Neuron (in vitro differentiated cells): ENCODE data around the gene ITGAV.

Source experiments
- H2AFZ ChIP-seq: one replicate; pipeline ENCODE4 v1.6.1; 2013; ENCODE audit warnings: low read depth, mild to moderate bottlenecking, inconsistent platforms, low read length, moderate library complexity
- H3K27me3 ChIP-seq: one replicate; pipeline ENCODE4 v1.6.1; 2013; ENCODE audit warnings: low read length; ENCODE audit not compliant: insufficient read depth
- H3K36me3 ChIP-seq: one replicate; pipeline ENCODE4 v1.6.1; 2013; ENCODE audit warnings: low read length; ENCODE audit not compliant: insufficient read depth
- H3K4me1 ChIP-seq: one replicate; pipeline ENCODE4 v1.6.1; 2013; ENCODE audit warnings: low read length; ENCODE audit not compliant: insufficient read depth
- H3K4me3 ChIP-seq: 2 replicates; pipeline ENCODE4 v1.5.1; 2013; ENCODE audit warnings: mild to moderate bottlenecking, low read length, moderate library complexity
- H3K9me3 ChIP-seq: one replicate; pipeline ENCODE4 v1.6.1; 2013; ENCODE audit warnings: low read length

Gene ITGAV

GRCh38 chr2:186588421-186588820 lies 1.4 kb upstream of the ITGAV start:
- H3K4me3 ChIP-seq = no peak overlapping the region
- no peaks in the 10 kb centered on the region for H3K9me3 ChIP-seq
- peaks cover 13% of the 10 kb centered on the region for H3K4me1 ChIP-seq
- no peak overlapping the region for H2AFZ ChIP-seq
- no peaks in the 10 kb centered on the region for H3K27me3 ChIP-seq
- H3K36me3 ChIP-seq = no peaks in the 10 kb centered on the region

GRCh38 chr2:186588940-186589611 lies 780 bp upstream of the ITGAV start:
- Histone ChIP-seq H3K36me3 (no peaks in the 10 kb centered on the region), H3K9me3 (no peaks in the 10 kb centered on the region), H3K4me3 (peak overlapping the region; percentile 84), H3K27me3 (no peaks in the 10 kb centered on the region), H3K4me1 (peaks cover 9% of the 10 kb centered on the region), H2AFZ (peak overlapping the region; percentile 98)

GRCh38 chr2:186590350-186590758 lies 498 bp downstream of the ITGAV start:
- H3K36me3 ChIP-seq = no peaks in the 10 kb centered on the region
- peaks cover 10% of the 10 kb centered on the region for H3K4me1 ChIP-seq
- H2AFZ ChIP-seq = peak overlapping the region; percentile 98
- peak overlapping the region; percentile 84 for H3K4me3 ChIP-seq
- no peaks in the 10 kb centered on the region for H3K9me3 ChIP-seq
- no peaks in the 10 kb centered on the region for H3K27me3 ChIP-seq

- Histone ChIP-seq H3K9me3 (no peaks in the 10 kb centered on the region), H3K36me3 (no peaks in the 10 kb centered on the region), H2AFZ (peak overlapping the region; percentile 98), H3K4me3 (peak overlapping the region; percentile 84), H3K4me1 (peaks cover 10% of the 10 kb centered on the region), H3K27me3 (no peaks in the 10 kb centered on the region)
Observed at GRCh38 chr2:186590759-186591505, 1.1 kb downstream of the ITGAV start.

GRCh38 chr2:186591506-186591890 lies 1.6 kb downstream of the ITGAV start:
- no peaks in the 10 kb centered on the region for H3K9me3 ChIP-seq
- peak overlapping the region; percentile 98 for H2AFZ ChIP-seq
- H3K4me3 ChIP-seq = peak overlapping the region; percentile 84
- no peaks in the 10 kb centered on the region for H3K27me3 ChIP-seq
- H3K4me1 ChIP-seq = peaks cover 10% of the 10 kb centered on the region
- H3K36me3 ChIP-seq = no peaks in the 10 kb centered on the region

- Histone ChIP-seq H3K27me3 (no peaks in the 10 kb centered on the region), H3K4me3 (peak overlapping the region; percentile 84), H3K36me3 (no peaks in the 10 kb centered on the region), H2AFZ (no peak overlapping the region), H3K4me1 (peaks cover 6% of the 10 kb centered on the region), H3K9me3 (no peaks in the 10 kb centered on the region)
Observed at GRCh38 chr2:186592137-186592875, 2.5 kb downstream of the ITGAV start.

GRCh38 chr2:186593523-186593922 lies 3.7 kb downstream of the ITGAV start:
- Histone ChIP-seq H3K9me3 (no peaks in the 10 kb centered on the region), H2AFZ (no peak overlapping the region), H3K27me3 (no peaks in the 10 kb centered on the region), H3K36me3 (no peaks in the 10 kb centered on the region), H3K4me1 (peaks cover 6% of the 10 kb centered on the region), H3K4me3 (no peak overlapping the region)

GRCh38 chr2:186594001-186594722 lies 4.3 kb downstream of the ITGAV start:
- no peak overlapping the region for H3K4me3 ChIP-seq
- no peaks in the 10 kb centered on the region for H3K36me3 ChIP-seq
- H3K27me3 ChIP-seq = no peaks in the 10 kb centered on the region
- H2AFZ ChIP-seq = no peak overlapping the region
- peaks cover 6% of the 10 kb centered on the region for H3K4me1 ChIP-seq
- H3K9me3 ChIP-seq = no peaks in the 10 kb centered on the region

- no peak overlapping the region for H3K4me3 ChIP-seq
- H3K36me3 ChIP-seq = no peaks in the 10 kb centered on the region
- H3K27me3 ChIP-seq = no peaks in the 10 kb centered on the region
- no peak overlapping the region for H2AFZ ChIP-seq
- peaks cover 6% of the 10 kb centered on the region for H3K4me1 ChIP-seq
- no peaks in the 10 kb centered on the region for H3K9me3 ChIP-seq
Observed at GRCh38 chr2:186595219-186595618, 5.4 kb downstream of the ITGAV start.

GRCh38 chr2:186599186-186599778 lies 9.4 kb downstream of the ITGAV start:
- H3K36me3 ChIP-seq = peaks cover 4% of the 10 kb centered on the region
- H3K4me1 ChIP-seq = peaks cover 2% of the 10 kb centered on the region
- H3K4me3 ChIP-seq = no peak overlapping the region
- no peak overlapping the region for H2AFZ ChIP-seq
- no peaks in the 10 kb centered on the region for H3K27me3 ChIP-seq
- H3K9me3 ChIP-seq = no peaks in the 10 kb centered on the region

GRCh38 chr2:186603286-186603685 lies 13.4 kb downstream of the ITGAV start:
- Histone ChIP-seq H3K36me3 (peaks cover 6% of the 10 kb centered on the region), H3K4me1 (no peaks in the 10 kb centered on the region)

GRCh38 chr2:186605041-186605440 lies 15.2 kb downstream of the ITGAV start:
- H3K36me3 ChIP-seq = peaks cover 6% of the 10 kb centered on the region
- no peak overlapping the region for H3K4me3 ChIP-seq
- H3K4me1 ChIP-seq = no peaks in the 10 kb centered on the region
- no peak overlapping the region for H2AFZ ChIP-seq
- H3K27me3 ChIP-seq = no peaks in the 10 kb centered on the region
- no peaks in the 10 kb centered on the region for H3K9me3 ChIP-seq

More at GRCh38 chr2:186603286-186603685, 13.4 kb downstream of the ITGAV start:
- Histone ChIP-seq H3K4me3 (no peak overlapping the region), H3K9me3 (no peaks in the 10 kb centered on the region), H2AFZ (no peak overlapping the region), H3K27me3 (no peaks in the 10 kb centered on the region)
